Breast epithelium (tissue), 3 donors: ENCODE results near the gene CNP.

ENCODE experiments used
- CTCF ChIP-seq, 3 donors: fragments of 450-650 bp; IDR thresholded peaks; one replicate each; pipeline ENCODE4 v1.5.1; 2016 to 2017; ENCODE audit warnings: antibody characterized with exemption in 3 of 3, mild to moderate bottlenecking in 3 of 3, moderate library complexity in 3 of 3
- POLR2A ChIP-seq: fragments of 450-650 bp; IDR thresholded peaks from one replicate; pipeline ENCODE4 v1.6.1; 2016; ENCODE audit warnings: antibody characterized with exemption, mild to moderate bottlenecking, moderate library complexity

- TF ChIP-seq CTCF (IDR thresholded peaks at IDR 0.05) (no peak), POLR2A (no peak)
These were observed 11.4 kb downstream of the CNP start for GRCh38 chr17:41977991-41978390.
